OCI-LY1 (cell line): ENCODE data around the gene CEMP1.
"Not testable (repeated sequence)": the region's sequence is repeated elsewhere in the genome, so short reads cannot be mapped to it uniquely, and the experiment has no call there.

ENCODE experiments used
- CTCF ChIP-seq: fragments of 200-600 bp; sonication (generic), shearing (Covaris generic); IDR thresholded peaks from 2 replicates; pipeline ENCODE4 v1.5.1; 2017; ENCODE audit warnings: mild to moderate bottlenecking, antibody characterized with exemption, low read length, moderate library complexity, mixed read lengths
- EZH2 ChIP-seq: fragments of 200-600 bp; sonication (generic), shearing (Covaris generic); IDR thresholded peaks from 2 replicates; pipeline ENCODE4 v1.8.0; 2017; ENCODE audit warnings: borderline replicate concordance, mixed run types, mild to moderate bottlenecking, antibody characterized with exemption, low read length, moderate library complexity, mixed read lengths

GRCh38 chr16:2554709-2555425, 23.7 kb upstream of the CEMP1 start:
- not testable (repeated sequence) for TF ChIP-seq EZH2, CTCF
